Left lung (tissue), 10 donors: ENCODE data around the gene SPATS2. TPM values are rescaled to one million over a fixed set of nuclear protein-coding genes. Genes with fewer than 3 reads are reported as not detected.
A peak's percentile ranks its signal among the peaks of the same experiment; 100 is the strongest.

ENCODE experiments used
- ATAC-seq: fragments of 200-7000 bp; cut with Tn5 transposase; one replicate; pipeline ENCODE4 v1.9.1; 2020; ENCODE audit warnings: moderate library complexity
- DNase-seq, 4 donors: peaks; one replicate each; pipeline ENCODE4 v3.0.0-alpha.2; 2013 to 2020
- H3K27ac ChIP-seq, 2 donors: fragments of 200-600 bp; sonication (generic) in 1 of 2; one replicate each; pipeline versions ENCODE4 v1.5.0 to v1.8.0; 2020 to 2021
- H3K27me3 ChIP-seq, 2 donors: fragments of 200-600 bp; sonication (generic) in 1 of 2; one replicate each; pipeline versions ENCODE4 v1.5.0 to v1.8.0; 2020 to 2021
- H3K36me3 ChIP-seq, 2 donors: fragments of 200-600 bp; sonication (generic) in 1 of 2; one replicate each; pipeline versions ENCODE4 v1.5.0 to v1.8.0; 2020 to 2021
- H3K4me1 ChIP-seq, 2 donors: fragments of 200-600 bp; one replicate each; pipeline ENCODE4 v1.8.0; 2021
- H3K4me3 ChIP-seq, 2 donors: fragments of 200-600 bp; sonication (generic) in 1 of 2; one replicate each; pipeline versions ENCODE4 v1.5.0 to v1.8.0; 2020 to 2021; ENCODE audit warnings: mild to moderate bottlenecking in 1 of 2
- H3K9me3 ChIP-seq, 2 donors: fragments of 200-600 bp; sonication (generic) in 1 of 2; one replicate each; pipeline versions ENCODE4 v1.5.0 to v1.8.0; 2020 to 2021
- CTCF ChIP-seq, 2 donors: fragments of 200-600 bp; sonication (generic) in 1 of 2; IDR thresholded peaks; one replicate each; pipeline versions ENCODE4 v1.5.0 to v1.8.0; 2021; ENCODE audit warnings: antibody characterized with exemption in 2 of 2
- intact Hi-C, 2 donors: fragments of 100-400 bp; cut with DNase I; formaldehyde crosslinking; loops; one replicate each; pipeline versions ENCODE4 v1.11.2 to v1.14.2; 2022
- polyA plus RNA-seq, 6 donors: library from polyadenylated mRNA; unstranded; fragments of 120-200 nt; gene quantifications; one replicate each; pipeline ENCODE4 v1.2.1, GENCODE V29; 2013; ENCODE audit not compliant: insufficient read length in 6 of 6
- total RNA-seq, 2 donors: library from RNA; stranded (reverse); fragmentation: NEBNext Ultra II Directional; extraction: Animal tissue kit (Norgen Biotek cat#: 25700); gene quantifications; one replicate each; pipeline ENCODE4 v1.2.1, GENCODE V29; 2021
- donor health status: DM: no; HTN: yes; CAD: no.
- donor health status: DM: no; HTN: no; CAD: no.

SPATS2 gene
- total and polyA plus RNA-seq, 8 donors: 14.6 to 77.0 (median 67.7) TPM

- no peaks in the 10 kb centered on the region for H3K36me3 ChIP-seq
- ATAC-seq (peak; percentile 54), DNase-seq (peak in 3 of 4 donors; percentile 49 to 85 (median 62))
- peak overlapping the region; percentile 3 to 10 for H3K4me3 ChIP-seq
- intact Hi-C loops: no loop called here
- peak in 1 of 2 donors; percentile 22 for TF ChIP-seq CTCF (IDR thresholded peaks at IDR 0.05)
- no peak overlapping the region for H3K27ac ChIP-seq
- H3K27me3 ChIP-seq: peaks cover 17 to 86% of the 10 kb centered on the region in 2 donors
- no peaks in the 10 kb centered on the region for H3K9me3 ChIP-seq
- peaks cover 8 to 15% of the 10 kb centered on the region in 2 donors for H3K4me1 ChIP-seq
These were observed 181.8 kb downstream of the SPATS2 start for GRCh38 chr12:49548822-49549648.

GRCh38 chr12:49549735-49550692, 182.8 kb downstream of the SPATS2 start:
- Histone ChIP-seq H3K27ac (no peak overlapping the region), H3K4me3 (no peak overlapping the region), H3K27me3 (peaks cover 17 to 77% of the 10 kb centered on the region in 2 donors), H3K36me3 (no peaks in the 10 kb centered on the region), H3K9me3 (no peaks in the 10 kb centered on the region), H3K4me1 (peaks cover 8 to 15% of the 10 kb centered on the region in 2 donors)
- DNase-seq (peak in 1 of 4 donors; percentile 68), ATAC-seq (no peak)
- intact Hi-C loops: no loop called here
- no peak for TF ChIP-seq CTCF (IDR thresholded peaks at IDR 0.05)

GRCh38 chr12:49550693-49551252, 183.5 kb downstream of the SPATS2 start:
- intact Hi-C loops: no loop called here

GRCh38 chr12:49552014-49552413, 184.8 kb downstream of the SPATS2 start:
- peaks cover 17 to 57% of the 10 kb centered on the region in 2 donors for H3K27me3 ChIP-seq
- peaks cover 8 to 15% of the 10 kb centered on the region in 2 donors for H3K4me1 ChIP-seq
- no peaks in the 10 kb centered on the region for H3K9me3 ChIP-seq
- no peak for TF ChIP-seq CTCF (IDR thresholded peaks at IDR 0.05)
- ATAC-seq (peak; percentile 50), DNase-seq (peak in 1 of 4 donors; percentile 32)
- no peak overlapping the region for H3K4me3 ChIP-seq
- intact Hi-C loops: no loop called here
- no peak overlapping the region for H3K27ac ChIP-seq
- peaks cover 0 to 15% of the 10 kb centered on the region in 2 donors for H3K36me3 ChIP-seq

More at GRCh38 chr12:49550693-49551252, 183.5 kb downstream of the SPATS2 start:
- no peaks in the 10 kb centered on the region for H3K9me3 ChIP-seq
- no peak for ATAC-seq
- H3K4me3 ChIP-seq: no peak overlapping the region
- peak in 1 of 4 donors; percentile 31 for DNase-seq
- H3K4me1 ChIP-seq: peaks cover 8 to 15% of the 10 kb centered on the region in 2 donors
- no peak for TF ChIP-seq CTCF (IDR thresholded peaks at IDR 0.05)
- H3K27ac ChIP-seq: no peak overlapping the region
- peaks cover 17 to 69% of the 10 kb centered on the region in 2 donors for H3K27me3 ChIP-seq
- peaks cover 0 to 3% of the 10 kb centered on the region in 2 donors for H3K36me3 ChIP-seq
